ENCODE data around the gene MYL5. TPM values are rescaled to one million over a fixed set of nuclear protein-coding genes. Genes with fewer than 3 reads are reported as not detected.

The MYL5 gene
- total and polyA plus RNA-seq, 2 of the 13 experiments (the other 11 are each of a cell fraction or from before 2014, with no cell fraction given): 6.5 to 16.0 TPM

- DNase-seq (ENCODE audit: low spot score): no peak
- 34% methylated on average over 8 of the region's 12 CpGs for WGBS (ENCODE audit: low lambda C conversion rate)
- no peak overlapping the region; a peak in 1 of 6 replicates for H3K4me3 ChIP-seq (replicated peaks in 1 of 3; ENCODE audit: insufficient read depth in 1 of 3, low read depth in 2 of 3, low read length in 3 of 3)
Observed at GRCh38 chr4:665381-665750, 9.0 kb upstream of the MYL5 start.

DNA sequence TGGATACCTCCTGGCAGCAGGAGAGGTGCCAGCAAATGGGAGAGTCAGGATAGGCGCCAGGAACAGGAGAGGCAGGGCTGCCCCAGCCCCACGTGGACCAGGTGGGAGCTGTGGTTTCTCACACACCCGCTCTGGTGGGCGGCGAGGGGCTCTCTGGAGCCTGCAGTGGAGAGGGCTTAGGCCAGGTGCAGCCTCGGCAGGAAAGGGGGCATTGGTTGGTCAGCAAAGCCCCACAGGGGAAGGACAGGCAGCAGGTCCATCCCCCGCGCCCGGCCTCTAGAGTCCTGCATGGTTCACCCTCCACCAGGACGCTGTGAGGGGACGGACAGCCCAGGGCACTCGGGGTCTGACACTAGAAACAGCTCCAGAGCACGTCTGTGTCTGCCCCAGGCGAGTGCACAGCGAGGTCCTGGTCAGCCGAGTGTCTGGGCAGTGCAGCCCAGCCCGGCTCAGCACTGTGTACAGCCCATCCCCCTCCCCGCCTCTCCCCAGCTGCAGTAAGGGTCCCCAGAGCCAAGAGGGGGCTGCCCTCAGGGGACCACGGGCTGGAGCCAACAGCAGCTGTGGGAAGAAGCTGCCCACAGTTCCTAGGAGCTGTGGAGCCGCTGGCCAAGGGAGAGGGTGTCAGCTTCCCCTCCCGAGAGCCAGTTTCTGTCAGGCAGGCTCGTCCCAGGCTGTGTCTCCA, 8.4 kb upstream of the MYL5 start:
- CTCF ChIA-PET (ENCODE audit: low intra/inter-chr PET ratio, low total read pairs): no interaction called here
- intact Hi-C loops (cut with micrococcal nuclease; ENCODE audit: unreplicated experiment): no loop called here
- Histone ChIP-seq H3K79me2 (ENCODE audit: insufficient read depth, low read length) (no peaks in the 10 kb centered on the region), H3K9me3 (ENCODE audit: low read length) (no peaks in the 10 kb centered on the region), H3K27ac (ENCODE audit: extremely low read length, insufficient read depth, low read length) (no peak overlapping the region), H3K4me1 (ENCODE audit: insufficient read depth, low read length) (peaks cover 24% of the 10 kb centered on the region), H3K4me2 (ENCODE audit: low read depth, low read length) (peak overlapping the region; percentile 55; the same call in 1 of the 2 replicates), H3K27me3 (ENCODE audit: control insufficient read depth in 1 of 2, insufficient read depth in 2 of 2, low read length in 2 of 2) (peaks cover 3 to 33% of the 10 kb centered on the region in 2 experiments; a peak in 4 of 5 replicates), H4K20me1 (ENCODE audit: insufficient read depth, low read length) (no peaks in the 10 kb centered on the region), H3K4me3 (replicated peaks in 1 of 3; ENCODE audit: insufficient read depth in 1 of 3, low read depth in 2 of 3, low read length in 3 of 3) (peak overlapping the region in 2 of 3 experiments; percentile 13 to 50; a peak in 3 of 6 replicates), H3K9ac (ENCODE audit: insufficient read depth, low read depth, low read length) (peak overlapping the region; percentile 29; the same call in 1 of the 2 replicates), H3K36me3 (replicated peaks in 1 of 2; ENCODE audit: control insufficient read depth in 1 of 2, insufficient read depth in 2 of 2, low read length in 2 of 2) (no peaks in the 10 kb centered on the region), H2AFZ (ENCODE audit: low read length) (no peak overlapping the region)
- in situ Hi-C loops (cut with HindIII; ENCODE audit: extremely low pct_ligation_motif_present, low pct_unique_long_range_greater_than_20kb): no loop called here
- DNase-seq (ENCODE audit: low spot score) (no peak), ATAC-seq (peak; percentile 59), FAIRE-seq (no peak)
- POLR2A ChIA-PET: interaction anchor here (1.5 kb wide), 1 partner anchor 21 kb away, joined by 3 read pairs; no protein-coding TSS in a partner anchor
- no TSS peak for BruUV-seq (replicated peaks)
- 0% methylated on average over 2 of the region's 22 CpGs for WGBS (ENCODE audit: low lambda C conversion rate)
- TF ChIP-seq SALL2 (CRISPR knock-in tag; IDR thresholded peaks at IDR 0.05): no peak
- TF ChIP-seq ZNF644 (CRISPR knock-in tag; IDR thresholded peaks at IDR 0.05; ENCODE audit: low read depth): no peak
- TF ChIP-seq HNRNPUL1 (IDR thresholded peaks at IDR 0.05; ENCODE audit: low read depth, low read length): no peak
- TF ChIP-seq, protein P1, sequence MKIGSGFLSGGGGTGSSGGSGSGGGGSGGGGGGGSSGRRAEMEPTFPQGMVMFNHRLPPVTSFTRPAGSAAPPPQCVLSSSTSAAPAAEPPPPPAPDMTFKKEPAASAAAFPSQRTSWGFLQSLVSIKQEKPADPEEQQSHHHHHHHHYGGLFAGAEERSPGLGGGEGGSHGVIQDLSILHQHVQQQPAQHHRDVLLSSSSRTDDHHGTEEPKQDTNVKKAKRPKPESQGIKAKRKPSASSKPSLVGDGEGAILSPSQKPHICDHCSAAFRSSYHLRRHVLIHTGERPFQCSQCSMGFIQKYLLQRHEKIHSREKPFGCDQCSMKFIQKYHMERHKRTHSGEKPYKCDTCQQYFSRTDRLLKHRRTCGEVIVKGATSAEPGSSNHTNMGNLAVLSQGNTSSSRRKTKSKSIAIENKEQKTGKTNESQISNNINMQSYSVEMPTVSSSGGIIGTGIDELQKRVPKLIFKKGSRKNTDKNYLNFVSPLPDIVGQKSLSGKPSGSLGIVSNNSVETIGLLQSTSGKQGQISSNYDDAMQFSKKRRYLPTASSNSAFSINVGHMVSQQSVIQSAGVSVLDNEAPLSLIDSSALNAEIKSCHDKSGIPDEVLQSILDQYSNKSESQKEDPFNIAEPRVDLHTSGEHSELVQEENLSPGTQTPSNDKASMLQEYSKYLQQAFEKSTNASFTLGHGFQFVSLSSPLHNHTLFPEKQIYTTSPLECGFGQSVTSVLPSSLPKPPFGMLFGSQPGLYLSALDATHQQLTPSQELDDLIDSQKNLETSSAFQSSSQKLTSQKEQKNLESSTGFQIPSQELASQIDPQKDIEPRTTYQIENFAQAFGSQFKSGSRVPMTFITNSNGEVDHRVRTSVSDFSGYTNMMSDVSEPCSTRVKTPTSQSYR (CRISPR knock-in tag; IDR thresholded peaks at IDR 0.05; ENCODE audit: borderline replicate concordance): 0 out of 2 replicates have a peak, but pooled peaks have one; percentile 23
- TF ChIP-seq CEBPG (CRISPR knock-in tag; IDR thresholded peaks at IDR 0.05): no peak
- 0 out of 2 replicates have a peak, but pooled peaks have one; percentile 17 for TF ChIP-seq NFKB2 (CRISPR knock-in tag; IDR thresholded peaks at IDR 0.05; ENCODE audit: borderline replicate concordance)
- TF ChIP-seq POGZ (CRISPR knock-in tag; IDR thresholded peaks at IDR 0.05): no peak
- TF ChIP-seq ZNF768 (CRISPR knock-in tag; IDR thresholded peaks at IDR 0.05): peak; percentile 58; the same call in 1 of the 2 replicates
- no peak for TF ChIP-seq ZFY (CRISPR knock-in tag; IDR thresholded peaks at IDR 0.05)
- TF ChIP-seq KAT2B (IDR thresholded peaks at IDR 0.05; ENCODE audit: borderline replicate concordance, low read depth, low read length): no peak

More at GRCh38 chr4:665381-665750, 9.0 kb upstream of the MYL5 start:
- no peak for FAIRE-seq
- Histone ChIP-seq H4K20me1 (ENCODE audit: insufficient read depth, low read length) (no peaks in the 10 kb centered on the region), H2AFZ (ENCODE audit: low read length) (no peak overlapping the region), H3K4me1 (ENCODE audit: insufficient read depth, low read length) (peaks cover 24% of the 10 kb centered on the region), H3K27me3 (ENCODE audit: control insufficient read depth in 1 of 2, insufficient read depth in 2 of 2, low read length in 2 of 2) (peaks cover 3 to 33% of the 10 kb centered on the region in 2 experiments; a peak in 4 of 5 replicates), H3K79me2 (ENCODE audit: insufficient read depth, low read length) (no peaks in the 10 kb centered on the region), H3K4me2 (ENCODE audit: low read depth, low read length) (no peak overlapping the region), H3K27ac (ENCODE audit: extremely low read length, insufficient read depth, low read length) (no peak overlapping the region), H3K36me3 (replicated peaks in 1 of 2; ENCODE audit: control insufficient read depth in 1 of 2, insufficient read depth in 2 of 2, low read length in 2 of 2) (no peaks in the 10 kb centered on the region), H3K9me3 (ENCODE audit: low read length) (no peaks in the 10 kb centered on the region), H3K9ac (ENCODE audit: insufficient read depth, low read depth, low read length) (no peak overlapping the region)
- in situ Hi-C loops (cut with HindIII; ENCODE audit: extremely low pct_ligation_motif_present, low pct_unique_long_range_greater_than_20kb) (no loop called here), intact Hi-C loops (cut with micrococcal nuclease; ENCODE audit: unreplicated experiment) (no loop called here)
- BruUV-seq (replicated peaks): no TSS peak
- POLR2A ChIA-PET: no interaction called here
- no peak; the same call in 2 of the 3 replicates for ATAC-seq
- TF ChIP-seq, protein P2, sequence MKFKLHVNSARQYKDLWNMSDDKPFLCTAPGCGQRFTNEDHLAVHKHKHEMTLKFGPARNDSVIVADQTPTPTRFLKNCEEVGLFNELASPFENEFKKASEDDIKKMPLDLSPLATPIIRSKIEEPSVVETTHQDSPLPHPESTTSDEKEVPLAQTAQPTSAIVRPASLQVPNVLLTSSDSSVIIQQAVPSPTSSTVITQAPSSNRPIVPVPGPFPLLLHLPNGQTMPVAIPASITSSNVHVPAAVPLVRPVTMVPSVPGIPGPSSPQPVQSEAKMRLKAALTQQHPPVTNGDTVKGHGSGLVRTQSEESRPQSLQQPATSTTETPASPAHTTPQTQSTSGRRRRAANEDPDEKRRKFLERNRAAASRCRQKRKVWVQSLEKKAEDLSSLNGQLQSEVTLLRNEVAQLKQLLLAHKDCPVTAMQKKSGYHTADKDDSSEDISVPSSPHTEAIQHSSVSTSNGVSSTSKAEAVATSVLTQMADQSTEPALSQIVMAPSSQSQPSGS (CRISPR knock-in tag; IDR thresholded peaks at IDR 0.05): no peak
- 0 out of 2 replicates have a peak, but pooled peaks have one; percentile 42 for TF ChIP-seq ATF7 (IDR thresholded peaks at IDR 0.05)
- no peak for TF ChIP-seq ATF7 (CRISPR knock-in tag; IDR thresholded peaks at IDR 0.05)
- CTCF ChIA-PET (ENCODE audit: low intra/inter-chr PET ratio, low total read pairs): no interaction called here
